Measurements from ENCODE around the gene GRIK3. TPM values are rescaled to one million over a fixed set of nuclear protein-coding genes. Genes with fewer than 3 reads are reported as not detected.

GRIK3 gene
- polyA plus RNA-seq, 1 donor (not counting 4 experiments of a cell fraction or from before 2014, with no cell fraction given) = not detected

GRCh38 chr1:36782785-36783184, 251.5 kb downstream of the GRIK3 start:
- Histone ChIP-seq H3K4me1 (ENCODE audit: control insufficient read depth, extremely low read depth, insufficient read depth, low read length) (no peaks in the 10 kb centered on the region), H3K79me2 (ENCODE audit: control insufficient read depth, insufficient read depth, low read length) (no peaks in the 10 kb centered on the region), H3K27ac (ENCODE audit: control insufficient read depth, insufficient read depth, low read length) (no peak overlapping the region), H3K4me2 (ENCODE audit: control insufficient read depth, extremely low read depth, insufficient read depth, low read depth, low read length) (no peak overlapping the region), H4K20me1 (ENCODE audit: control insufficient read depth, extremely low read depth, insufficient read depth, low read length) (no peaks in the 10 kb centered on the region), H3K27me3 (ENCODE audit: control insufficient read depth, extremely low read depth, insufficient read depth, low read length) (peaks cover 11% of the 10 kb centered on the region), H3K36me3 (ENCODE audit: control insufficient read depth in 2 of 2, extremely low read depth in 1 of 2, insufficient read depth in 2 of 2, low read length in 2 of 2) (no peaks in the 10 kb centered on the region), H3K4me3 (ENCODE audit: control insufficient read depth in 2 of 3, extremely low read depth in 1 of 3, insufficient read depth in 2 of 3, low read depth in 1 of 3, low read length in 3 of 3) (no peak overlapping the region), H3K9me1 (ENCODE audit: control insufficient read depth, extremely low read depth, insufficient read depth, low read length) (no peaks in the 10 kb centered on the region), H3K9me3 (ENCODE audit: control insufficient read depth, low read depth, low read length) (no peaks in the 10 kb centered on the region), H3K9ac (ENCODE audit: control insufficient read depth, extremely low read depth, insufficient read depth, low read length) (no peak overlapping the region), H2AFZ (ENCODE audit: control insufficient read depth, low read length) (no peak overlapping the region)
- dilution Hi-C loops (cut with MboI; ENCODE audit: extremely low pct_ligation_motif_present, low sequenced_read_pairs) = no loop called here
- FAIRE-seq (no peak), DNase-seq (ENCODE audit: low read depth, low spot score) (no peak)
- TF ChIP-seq CTCF (optimal IDR thresholded peaks at IDR 0.05 in 1 of 3, IDR thresholded peaks at IDR 0.05 in 1 of 3, conservative IDR thresholded peaks at IDR 0.05 in 1 of 3; ENCODE audit: extremely low read depth in 1 of 3, insufficient read depth in 2 of 3, low read length in 3 of 3) = no peak

- Histone ChIP-seq H3K79me2 (ENCODE audit: control insufficient read depth, insufficient read depth, low read length) (no peaks in the 10 kb centered on the region), H3K9me3 (ENCODE audit: control insufficient read depth, low read depth, low read length) (no peaks in the 10 kb centered on the region), H3K4me3 (ENCODE audit: control insufficient read depth in 2 of 3, extremely low read depth in 1 of 3, insufficient read depth in 2 of 3, low read depth in 1 of 3, low read length in 3 of 3) (no peak overlapping the region), H2AFZ (ENCODE audit: control insufficient read depth, low read length) (no peak overlapping the region), H3K4me1 (ENCODE audit: control insufficient read depth, extremely low read depth, insufficient read depth, low read length) (no peaks in the 10 kb centered on the region), H3K9me1 (ENCODE audit: control insufficient read depth, extremely low read depth, insufficient read depth, low read length) (no peaks in the 10 kb centered on the region), H4K20me1 (ENCODE audit: control insufficient read depth, extremely low read depth, insufficient read depth, low read length) (no peaks in the 10 kb centered on the region), H3K36me3 (ENCODE audit: control insufficient read depth in 2 of 2, extremely low read depth in 1 of 2, insufficient read depth in 2 of 2, low read length in 2 of 2) (no peaks in the 10 kb centered on the region), H3K4me2 (ENCODE audit: control insufficient read depth, extremely low read depth, insufficient read depth, low read depth, low read length) (no peak overlapping the region), H3K27me3 (ENCODE audit: control insufficient read depth, extremely low read depth, insufficient read depth, low read length) (peaks cover 6% of the 10 kb centered on the region), H3K9ac (ENCODE audit: control insufficient read depth, extremely low read depth, insufficient read depth, low read length) (no peak overlapping the region), H3K27ac (ENCODE audit: control insufficient read depth, insufficient read depth, low read length) (no peak overlapping the region)
- dilution Hi-C loops (cut with MboI; ENCODE audit: extremely low pct_ligation_motif_present, low sequenced_read_pairs) = no loop called here
- TF ChIP-seq EZH2 (IDR thresholded peaks at IDR 0.05; ENCODE audit: low read length) (no peak), CTCF (optimal IDR thresholded peaks at IDR 0.05 in 1 of 3, IDR thresholded peaks at IDR 0.05 in 1 of 3, conservative IDR thresholded peaks at IDR 0.05 in 1 of 3; ENCODE audit: extremely low read depth in 1 of 3, insufficient read depth in 2 of 3, low read length in 3 of 3) (no peak)
- DNase-seq (ENCODE audit: low read depth, low spot score) (no peak), FAIRE-seq (no peak)
These were observed 252.2 kb downstream of the GRIK3 start for GRCh38 chr1:36782085-36782484.
